Measurements from ENCODE around the gene LDHB.

The LDHB gene

DNA sequence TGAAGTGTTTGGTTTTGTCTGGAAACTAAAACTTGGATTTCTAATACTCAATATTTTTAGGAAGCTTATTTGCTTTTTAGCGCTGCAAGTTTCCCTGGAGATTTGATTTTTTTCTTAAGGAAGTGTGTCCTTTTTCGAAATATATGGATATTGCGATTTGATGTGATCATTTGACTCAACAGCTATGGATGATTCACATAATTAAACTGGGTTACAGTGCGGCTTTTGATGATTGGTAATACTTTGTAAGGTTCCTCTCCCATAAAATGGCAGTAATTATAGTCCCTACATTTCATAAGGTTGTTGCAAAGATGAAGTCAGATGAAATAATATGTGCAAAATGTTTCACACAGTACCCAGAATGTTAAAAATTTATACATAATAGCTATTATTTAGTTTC, 13.1 kb downstream of the LDHB start:
- Mint-ChIP-seq H3K4me1 (peaks cover 95% of the 10 kb centered on the region), H3K27me3 (no peaks in the 10 kb centered on the region), H3K36me3 (peaks cover 41% of the 10 kb centered on the region), H3K4me3 (peak overlapping the region; percentile 15), H3K27ac (peak overlapping the region; percentile 35), H3K9me3 (no peaks in the 10 kb centered on the region)

- peaks cover 95% of the 10 kb centered on the region for H3K4me1 Mint-ChIP-seq
- H3K27me3 Mint-ChIP-seq = no peaks in the 10 kb centered on the region
- peaks cover 49% of the 10 kb centered on the region for H3K36me3 Mint-ChIP-seq
- H3K27ac Mint-ChIP-seq = peak overlapping the region; percentile 85
- no peaks in the 10 kb centered on the region for H3K9me3 Mint-ChIP-seq
- peak overlapping the region; percentile 79 for H3K4me3 Mint-ChIP-seq
Measured at GRCh38 chr12:21643758-21644157, 13.9 kb downstream of the LDHB start.

DNA sequence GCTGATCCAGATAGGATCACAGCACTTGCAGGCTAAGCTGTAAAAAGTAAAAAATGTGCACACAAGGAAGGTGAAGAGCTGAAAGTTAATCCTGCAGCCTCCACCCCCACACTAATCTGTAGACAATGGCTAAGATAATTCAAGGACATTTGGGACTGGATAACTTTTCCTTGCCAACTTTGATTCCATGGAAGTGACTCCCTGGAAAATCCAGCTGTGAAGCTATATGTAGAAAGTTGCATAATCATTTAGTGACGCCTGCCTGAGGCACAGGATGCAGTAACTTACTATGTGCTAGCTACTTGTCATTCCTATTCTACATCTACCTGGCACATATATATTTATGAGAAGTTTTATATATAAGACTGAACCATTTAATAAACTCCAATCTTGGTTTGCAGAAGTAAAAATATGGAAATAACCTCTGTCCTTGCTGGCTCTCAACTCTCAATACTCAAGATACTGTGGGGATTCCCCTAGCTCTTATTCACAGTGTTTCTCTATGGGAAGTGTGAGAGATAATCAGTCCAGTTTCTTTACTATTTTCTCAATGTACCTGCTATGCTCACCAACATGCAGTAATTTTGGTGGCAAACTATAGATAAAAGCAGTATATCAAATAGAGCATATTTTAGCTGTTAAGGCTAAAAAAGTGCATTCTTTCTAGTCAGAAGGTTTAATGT, 14.8 kb downstream of the LDHB start:
- peaks cover 52% of the 10 kb centered on the region for H3K36me3 Mint-ChIP-seq
- H3K4me3 Mint-ChIP-seq = peak overlapping the region; percentile 79
- no peaks in the 10 kb centered on the region for H3K27me3 Mint-ChIP-seq
- H3K9me3 Mint-ChIP-seq = no peaks in the 10 kb centered on the region
- peak overlapping the region; percentile 76 for H3K27ac Mint-ChIP-seq
- H3K4me1 Mint-ChIP-seq = peaks cover 95% of the 10 kb centered on the region

GRCh38 chr12:21638054-21638891, 19.4 kb downstream of the LDHB start:
- Mint-ChIP-seq H3K4me3 (peak overlapping the region; percentile 58), H3K4me1 (peaks cover 69% of the 10 kb centered on the region), H3K9me3 (no peaks in the 10 kb centered on the region), H3K27me3 (no peaks in the 10 kb centered on the region), H3K36me3 (peaks cover 54% of the 10 kb centered on the region), H3K27ac (peak overlapping the region; percentile 93)

DNA sequence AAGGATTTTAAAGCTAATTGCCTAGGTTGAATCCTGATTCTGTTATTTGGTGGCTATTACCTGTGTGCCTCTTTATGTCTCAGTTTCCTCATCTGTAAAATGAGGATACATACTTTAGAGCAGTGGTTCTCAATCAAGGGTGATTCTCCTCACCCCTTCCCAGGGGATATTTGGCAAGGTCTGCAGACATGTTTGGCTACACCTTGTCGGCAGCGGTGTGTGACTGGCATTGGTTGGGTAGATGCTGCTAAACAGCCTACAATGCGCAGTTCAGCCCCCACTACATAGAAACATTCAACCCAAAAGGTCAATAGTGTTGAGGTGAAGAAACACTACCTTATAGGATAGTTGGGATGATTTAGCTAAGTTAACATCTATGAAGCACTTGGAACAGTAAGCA, 23.4 kb downstream of the LDHB start:
- Mint-ChIP-seq H3K9me3 (peaks cover 5% of the 10 kb centered on the region), H3K4me3 (no peak overlapping the region), H3K27me3 (no peaks in the 10 kb centered on the region), H3K36me3 (peaks cover 59% of the 10 kb centered on the region), H3K4me1 (peaks cover 40% of the 10 kb centered on the region), H3K27ac (peak overlapping the region; percentile 8)

- peaks cover 20% of the 10 kb centered on the region for H3K4me1 Mint-ChIP-seq
- H3K27me3 Mint-ChIP-seq = no peaks in the 10 kb centered on the region
- no peak overlapping the region for H3K4me3 Mint-ChIP-seq
- peak overlapping the region; percentile 47 for H3K27ac Mint-ChIP-seq
- H3K9me3 Mint-ChIP-seq = peaks cover 5% of the 10 kb centered on the region
- H3K36me3 Mint-ChIP-seq = peaks cover 56% of the 10 kb centered on the region
Measured at GRCh38 chr12:21631367-21631766, 26.3 kb downstream of the LDHB start.

DNA sequence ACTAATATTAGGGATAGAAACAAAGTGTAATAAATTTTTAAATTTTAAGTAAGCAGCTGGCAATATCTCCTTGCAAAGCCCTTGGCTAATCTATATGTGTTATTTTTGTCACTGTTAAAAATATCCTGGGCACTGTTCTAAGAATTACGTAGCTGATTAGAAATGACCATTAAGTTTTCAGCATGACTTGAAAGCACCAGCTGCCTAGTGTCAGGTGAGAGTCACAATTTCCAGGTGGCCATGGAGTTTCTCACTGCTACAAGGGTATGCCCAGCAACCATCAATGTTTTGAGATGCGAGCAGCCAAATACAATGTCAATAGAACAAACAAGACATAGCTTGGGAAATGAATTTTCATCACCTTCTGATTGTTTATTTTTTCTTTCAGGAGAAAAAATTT, 29.7 kb downstream of the LDHB start:
- no peak overlapping the region for H3K4me3 Mint-ChIP-seq
- H3K36me3 Mint-ChIP-seq = peaks cover 50% of the 10 kb centered on the region
- peaks cover 3% of the 10 kb centered on the region for H3K9me3 Mint-ChIP-seq
- H3K27me3 Mint-ChIP-seq = no peaks in the 10 kb centered on the region
- H3K27ac Mint-ChIP-seq = no peak overlapping the region
- peaks cover 20% of the 10 kb centered on the region for H3K4me1 Mint-ChIP-seq

DNA sequence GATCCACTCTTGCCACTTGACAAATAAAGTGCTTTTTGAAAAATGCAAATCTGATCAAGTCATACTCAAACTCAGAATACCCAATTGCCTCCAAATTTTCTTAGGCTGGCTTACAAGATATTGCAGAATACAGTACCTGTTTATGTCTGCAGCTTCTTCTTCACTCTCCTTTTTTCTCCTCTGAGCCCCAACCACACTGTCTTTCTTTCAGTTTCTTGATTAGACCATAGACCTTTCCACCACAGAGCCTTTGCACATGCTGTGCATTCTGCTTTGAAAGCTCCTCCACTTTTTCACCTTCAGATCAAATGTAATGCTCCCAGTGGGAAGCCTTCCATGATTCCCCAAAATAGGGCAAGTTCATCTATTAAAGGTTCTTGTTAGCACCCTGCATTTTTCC, 39.1 kb downstream of the LDHB start:
- peak overlapping the region; percentile 87 for H3K27ac Mint-ChIP-seq
- no peaks in the 10 kb centered on the region for H3K27me3 Mint-ChIP-seq
- peaks cover 67% of the 10 kb centered on the region for H3K4me1 Mint-ChIP-seq
- peaks cover 12% of the 10 kb centered on the region for H3K36me3 Mint-ChIP-seq
- H3K4me3 Mint-ChIP-seq = no peak overlapping the region
- peaks cover 9% of the 10 kb centered on the region for H3K9me3 Mint-ChIP-seq

DNA sequence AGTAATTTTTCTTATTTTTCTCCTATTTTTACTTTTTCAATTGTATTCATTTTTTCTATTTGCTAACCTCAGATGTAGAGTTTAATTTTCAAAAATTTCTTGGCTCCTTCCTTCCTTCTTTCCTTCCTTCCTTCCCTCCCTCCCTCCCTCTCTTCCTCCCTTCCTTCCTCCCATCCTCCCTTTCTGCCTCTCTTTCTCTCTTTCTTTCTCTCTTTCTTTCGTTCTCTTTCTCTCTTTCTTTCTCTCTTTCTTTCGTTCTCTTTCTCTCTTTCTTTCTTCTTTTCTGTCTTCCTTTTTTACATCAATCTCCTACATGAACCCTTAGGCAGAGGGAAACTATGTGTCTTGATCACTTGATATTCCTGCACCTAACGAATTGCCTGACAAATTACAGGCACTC, 40.6 kb downstream of the LDHB start:
- Mint-ChIP-seq H3K4me1 (peaks cover 80% of the 10 kb centered on the region), H3K27me3 (no peaks in the 10 kb centered on the region), H3K27ac (peak overlapping the region; percentile 83), H3K36me3 (peaks cover 10% of the 10 kb centered on the region), H3K9me3 (peaks cover 9% of the 10 kb centered on the region), H3K4me3 (peak overlapping the region; percentile 1)

- peak overlapping the region; percentile 66 for H3K4me3 Mint-ChIP-seq
- peak overlapping the region; percentile 88 for H3K27ac Mint-ChIP-seq
- no peaks in the 10 kb centered on the region for H3K27me3 Mint-ChIP-seq
- peaks cover 8% of the 10 kb centered on the region for H3K36me3 Mint-ChIP-seq
- H3K9me3 Mint-ChIP-seq = peaks cover 12% of the 10 kb centered on the region
- peaks cover 77% of the 10 kb centered on the region for H3K4me1 Mint-ChIP-seq
Measured at GRCh38 chr12:21615431-21615830, 42.2 kb downstream of the LDHB start.

DNA sequence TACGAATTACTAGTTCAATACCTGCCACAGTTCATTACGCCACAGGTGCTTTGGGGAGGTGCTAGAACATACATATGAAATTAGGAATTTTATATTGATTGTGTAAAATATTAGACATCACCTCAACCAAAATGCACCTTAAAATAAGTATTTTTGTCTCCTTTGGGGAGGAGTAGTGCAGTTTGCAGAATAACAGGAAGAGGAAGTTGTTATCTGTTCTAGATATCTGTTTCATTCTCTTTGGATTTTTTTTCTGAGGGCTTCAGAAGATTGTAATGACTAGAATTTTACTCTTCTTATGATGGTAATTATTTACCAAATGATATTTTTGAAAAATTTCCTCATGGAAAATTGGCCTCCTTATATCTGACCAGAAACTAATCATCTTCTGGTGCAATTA, 43.1 kb downstream of the LDHB start:
- Mint-ChIP-seq H3K27me3 (no peaks in the 10 kb centered on the region), H3K4me3 (peak overlapping the region; percentile 66), H3K4me1 (peaks cover 71% of the 10 kb centered on the region), H3K27ac (peak overlapping the region; percentile 88), H3K9me3 (peaks cover 13% of the 10 kb centered on the region), H3K36me3 (peaks cover 8% of the 10 kb centered on the region)

- H3K27me3 Mint-ChIP-seq = no peaks in the 10 kb centered on the region
- H3K9me3 Mint-ChIP-seq = peaks cover 9% of the 10 kb centered on the region
- H3K36me3 Mint-ChIP-seq = peaks cover 7% of the 10 kb centered on the region
- H3K27ac Mint-ChIP-seq = peak overlapping the region; percentile 88
- H3K4me1 Mint-ChIP-seq = peaks cover 66% of the 10 kb centered on the region
- H3K4me3 Mint-ChIP-seq = peak overlapping the region; percentile 16
Measured at GRCh38 chr12:21613931-21614330, 43.7 kb downstream of the LDHB start.

DNA sequence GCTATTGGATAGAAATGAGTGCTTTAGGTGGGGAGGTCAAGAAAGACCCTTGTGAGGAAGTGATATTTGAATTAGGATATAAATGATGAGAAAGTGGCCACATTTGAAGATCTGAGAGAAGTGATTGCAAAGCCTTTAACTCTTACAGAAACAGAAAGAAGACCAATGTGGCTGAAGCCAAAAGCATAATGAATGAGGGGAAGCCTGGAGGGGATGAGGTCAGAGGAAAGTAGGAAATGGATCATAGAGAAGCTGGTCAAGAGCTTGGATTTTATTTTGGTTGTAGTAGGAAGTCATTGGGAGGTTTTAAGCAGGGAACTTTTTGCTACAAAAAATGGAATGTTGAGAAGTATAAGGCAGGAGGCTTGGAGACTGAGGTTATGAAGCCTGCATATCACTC, 49.4 kb downstream of the LDHB start:
- Mint-ChIP-seq H3K4me3 (no peak overlapping the region), H3K9me3 (peaks cover 5% of the 10 kb centered on the region), H3K36me3 (no peaks in the 10 kb centered on the region), H3K27me3 (no peaks in the 10 kb centered on the region), H3K4me1 (peaks cover 12% of the 10 kb centered on the region), H3K27ac (no peak overlapping the region)

DNA sequence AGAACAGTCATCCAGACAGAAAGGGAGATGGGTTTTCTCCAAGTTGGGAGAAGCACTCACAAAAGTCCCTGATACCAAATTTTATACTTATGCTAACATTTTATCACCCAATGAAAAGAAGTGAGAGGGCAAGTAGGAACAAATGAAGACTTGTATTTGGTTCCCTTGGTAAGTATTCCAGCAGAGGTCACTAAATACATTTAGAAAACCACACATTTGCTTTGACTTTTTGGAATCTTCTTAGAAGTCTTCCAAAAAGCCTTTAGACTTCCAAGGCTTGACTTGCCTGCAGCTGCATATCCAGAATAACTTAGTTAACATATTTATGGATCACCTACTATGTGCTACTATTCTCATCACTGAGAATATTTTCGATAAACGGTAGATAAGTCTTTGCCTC, 49.9 kb downstream of the LDHB start:
- no peak overlapping the region for H3K4me3 Mint-ChIP-seq
- H3K36me3 Mint-ChIP-seq = no peaks in the 10 kb centered on the region
- no peaks in the 10 kb centered on the region for H3K27me3 Mint-ChIP-seq
- H3K27ac Mint-ChIP-seq = no peak overlapping the region
- peaks cover 7% of the 10 kb centered on the region for H3K4me1 Mint-ChIP-seq
- H3K9me3 Mint-ChIP-seq = peaks cover 5% of the 10 kb centered on the region

DNA sequence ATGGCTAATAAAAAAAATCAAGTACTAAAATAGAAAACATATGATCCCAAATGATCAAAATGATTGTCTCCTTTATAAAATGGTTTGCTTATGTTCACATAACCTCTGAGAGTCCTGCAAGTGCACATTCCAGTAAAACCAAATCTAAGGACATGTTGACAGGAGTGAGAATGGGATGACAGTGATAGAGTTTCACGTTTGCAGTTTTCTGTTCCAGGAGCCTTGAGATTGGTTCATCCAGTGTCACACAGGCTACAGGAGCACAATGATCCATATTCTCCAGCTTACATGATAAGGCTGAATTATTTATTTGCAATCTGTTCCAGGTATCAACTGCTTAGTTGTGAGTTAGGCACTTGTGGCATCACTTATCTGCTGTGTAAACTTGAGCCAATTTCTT, 51.5 kb downstream of the LDHB start:
- no peaks in the 10 kb centered on the region for H3K27me3 Mint-ChIP-seq
- H3K4me3 Mint-ChIP-seq = no peak overlapping the region
- H3K36me3 Mint-ChIP-seq = no peaks in the 10 kb centered on the region
- H3K4me1 Mint-ChIP-seq = no peaks in the 10 kb centered on the region
- H3K27ac Mint-ChIP-seq = no peak overlapping the region
- peaks cover 5% of the 10 kb centered on the region for H3K9me3 Mint-ChIP-seq
